NOMO-1 treated with DMSO at 0.1 percent for 48 hours (cell line): Measurements from ENCODE around the gene TXLNB.
A peak's percentile ranks its signal among the peaks of the same experiment; 100 is the strongest.
"Not testable (repeated sequence)": the region's sequence is repeated elsewhere in the genome, so short reads cannot be mapped to it uniquely, and the experiment has no call there.

Source experiments
- DNase-seq: peaks from one replicate; lab custom pipeline; 2025; ENCODE audit not compliant: unreplicated experiment; lab: John Stamatoyannopoulos, UW

TXLNB gene

DNA sequence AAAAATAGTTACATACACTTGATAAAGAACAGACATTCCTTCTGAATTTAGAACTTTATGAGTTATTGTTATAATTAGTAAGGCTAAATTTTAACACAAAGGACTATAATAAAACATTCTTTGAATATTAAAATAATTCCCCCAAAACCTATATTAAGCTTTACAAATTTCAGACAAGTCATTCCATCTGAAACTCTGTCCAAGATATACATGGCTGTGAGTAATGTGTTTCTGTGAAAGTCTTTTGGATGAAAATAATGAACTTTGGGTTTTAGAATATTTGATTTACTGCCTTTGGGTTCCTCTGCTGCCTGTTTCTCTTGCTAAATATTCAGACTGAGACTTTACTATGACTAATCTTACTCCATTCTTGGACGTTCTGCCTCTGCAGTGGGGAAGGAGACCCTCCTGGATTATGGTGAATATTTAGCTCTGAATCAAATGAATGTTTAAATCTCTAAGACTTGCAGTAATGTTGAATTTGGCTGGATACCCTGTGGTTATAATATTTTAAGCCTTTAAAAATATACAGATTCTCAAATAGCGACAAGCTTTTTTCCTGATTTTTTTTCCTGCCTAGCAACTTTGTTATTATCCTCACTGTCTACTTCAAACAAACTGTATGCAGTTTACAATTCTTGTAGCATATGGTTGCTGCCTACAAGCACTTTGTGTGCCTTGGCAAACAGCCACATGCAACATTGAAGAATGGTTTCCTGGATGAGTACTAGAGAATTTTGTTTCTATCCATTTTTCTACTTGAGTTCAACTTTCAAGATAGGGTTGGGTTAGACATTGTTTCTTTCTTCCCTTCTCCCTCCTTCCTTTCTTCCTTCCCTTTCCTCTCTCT is 51.4 kb downstream of the TXLNB start:
- peak; percentile 7 for DNase-seq

DNA sequence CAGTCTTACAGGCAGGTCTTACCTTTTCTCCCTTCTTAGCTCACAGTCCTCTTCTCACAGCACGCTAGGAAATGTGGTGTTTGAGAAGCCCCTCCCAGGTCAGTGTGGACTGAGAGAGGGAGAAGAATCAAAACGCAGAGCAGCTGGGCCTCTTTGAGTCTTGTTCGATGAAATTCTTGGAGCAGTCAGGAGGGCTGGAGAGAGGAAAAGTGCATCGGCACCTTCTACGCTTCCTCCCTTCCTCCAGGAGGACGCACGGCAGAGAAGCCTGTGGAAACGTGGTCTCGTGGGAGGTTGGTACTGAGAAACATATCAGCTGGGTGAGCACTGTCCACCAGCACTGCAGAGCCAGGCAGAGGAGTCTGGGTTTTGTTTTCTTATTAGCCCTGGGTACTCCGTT is 52.7 kb downstream of the TXLNB start:
- DNase-seq = no peak

DNA sequence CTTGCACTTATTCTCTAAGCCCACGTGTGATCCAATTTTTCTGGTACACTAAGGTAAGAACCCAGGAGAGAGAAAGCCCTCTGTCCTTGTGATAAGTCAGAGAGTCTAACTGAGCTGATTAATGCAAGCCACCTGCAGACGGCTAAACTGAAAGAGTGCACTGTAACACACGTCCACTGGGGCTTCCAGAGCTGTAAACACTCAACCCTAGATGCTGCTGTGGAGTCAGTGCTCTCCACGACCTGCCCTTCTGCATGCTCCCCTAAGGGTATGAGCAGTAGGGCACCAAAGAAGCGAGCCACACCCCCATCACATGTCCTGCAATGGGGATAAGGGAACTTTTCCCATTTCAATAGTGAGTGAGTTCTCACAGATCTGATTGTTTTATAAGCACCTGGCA is 55.7 kb downstream of the TXLNB start:
- no peak for DNase-seq

DNA sequence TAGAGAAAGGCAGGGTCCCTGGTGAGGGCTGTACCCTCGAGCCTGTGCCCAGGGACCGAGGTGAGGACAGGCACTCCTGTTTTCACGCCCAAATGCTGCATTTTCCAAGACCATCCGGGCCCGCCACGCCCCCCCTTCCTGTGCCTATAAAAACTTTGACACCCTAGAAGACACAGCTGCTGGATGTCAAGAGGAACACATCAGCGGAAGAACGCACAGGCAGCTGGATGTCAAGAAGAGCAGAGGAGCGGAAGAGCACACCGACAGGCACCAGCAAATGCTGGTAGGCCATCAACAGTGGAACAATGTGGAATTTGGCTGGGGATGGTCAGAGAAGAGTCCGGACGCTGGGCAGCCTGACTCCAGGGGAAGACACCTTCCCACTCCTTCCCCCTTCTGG is 56.1 kb downstream of the TXLNB start:
- no peak for DNase-seq

- not testable (repeated sequence) for DNase-seq
Measured at GRCh38 chr6:139234193-139234592, 57.6 kb downstream of the TXLNB start.

DNA sequence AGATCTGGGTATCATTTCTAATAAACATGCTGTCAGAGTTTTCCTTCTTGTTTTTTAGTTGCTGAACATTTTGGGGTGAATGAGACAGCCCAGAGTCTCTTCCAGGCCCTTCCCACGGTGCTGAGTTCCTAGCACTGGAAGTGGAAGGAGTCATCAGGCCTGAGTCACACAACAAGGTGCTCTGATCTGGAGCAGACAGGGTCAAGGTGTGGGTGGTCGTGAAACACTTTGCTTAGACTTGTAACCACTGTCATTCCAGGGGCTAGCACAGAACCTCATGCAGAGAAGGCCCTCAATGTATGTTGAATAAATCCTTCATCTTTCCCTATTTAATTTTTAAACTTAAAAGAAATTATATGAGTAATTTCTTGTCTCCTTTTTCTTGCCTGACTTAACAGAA is 60.6 kb downstream of the TXLNB start:
- no peak for DNase-seq

DNA sequence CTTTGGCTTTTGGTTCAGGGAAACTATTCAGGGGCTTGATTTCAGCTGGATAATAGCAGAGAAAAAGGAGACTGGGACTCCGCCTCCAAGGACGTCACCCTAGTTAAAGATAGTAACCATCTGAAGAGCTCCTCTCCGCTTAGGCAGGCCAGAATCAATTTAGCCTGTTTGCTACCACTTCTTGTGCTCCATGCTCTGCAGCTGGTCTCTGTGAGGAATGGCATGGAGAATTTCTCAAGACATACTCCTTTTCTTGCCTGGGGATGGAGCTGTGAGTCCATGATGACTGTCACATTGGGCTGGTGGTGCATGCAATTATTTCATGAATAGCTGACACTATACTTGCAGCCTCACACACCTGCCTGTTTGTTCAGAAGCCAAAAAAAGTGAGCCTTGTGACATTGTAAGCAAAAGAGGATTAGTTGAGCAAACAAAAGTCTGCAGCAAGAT is 61.4 kb downstream of the TXLNB start:
- DNase-seq = no peak

DNA sequence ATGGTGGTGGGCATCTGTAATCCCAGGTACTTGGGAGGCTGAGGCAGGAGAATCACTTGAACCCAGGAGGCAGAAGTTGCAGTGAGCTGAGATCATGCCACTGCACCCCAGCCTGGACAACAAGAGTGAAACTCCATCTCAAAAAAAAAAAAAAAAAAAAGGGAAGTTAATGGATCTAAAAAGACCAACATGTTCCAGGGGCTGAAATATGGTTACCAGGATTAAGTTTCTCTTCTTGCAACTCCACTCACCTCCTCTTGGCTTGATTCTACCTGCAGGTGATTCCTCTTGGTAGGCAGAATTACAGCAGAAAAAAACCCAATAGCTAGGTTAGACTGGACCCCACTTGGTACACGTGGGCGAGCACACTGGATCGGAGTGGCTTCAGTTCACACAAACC is 63.4 kb downstream of the TXLNB start:
- DNase-seq = peak; percentile 51

DNA sequence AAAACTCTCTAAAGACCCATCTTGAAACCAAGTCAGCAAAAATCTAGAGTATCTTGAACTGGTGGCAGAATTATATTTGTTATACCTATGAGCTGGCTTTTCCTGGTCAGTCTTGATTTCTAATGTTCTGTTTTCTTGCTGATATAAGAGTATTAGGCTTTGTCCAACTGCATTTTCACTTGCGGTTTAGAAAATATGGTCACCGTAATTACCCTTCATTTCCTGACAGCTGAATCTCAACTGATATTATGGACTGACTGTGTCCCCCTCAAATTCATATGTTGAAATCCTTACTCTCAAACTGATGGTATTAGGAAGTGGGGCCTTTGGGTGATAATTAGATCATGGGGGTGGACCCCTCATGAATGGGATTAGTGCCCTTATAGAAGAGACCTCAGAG is 72.1 kb downstream of the TXLNB start:
- peak; percentile 39 for DNase-seq

- peak; percentile 92 for DNase-seq
Measured at GRCh38 chr6:139219271-139219729, 72.5 kb downstream of the TXLNB start.

DNA sequence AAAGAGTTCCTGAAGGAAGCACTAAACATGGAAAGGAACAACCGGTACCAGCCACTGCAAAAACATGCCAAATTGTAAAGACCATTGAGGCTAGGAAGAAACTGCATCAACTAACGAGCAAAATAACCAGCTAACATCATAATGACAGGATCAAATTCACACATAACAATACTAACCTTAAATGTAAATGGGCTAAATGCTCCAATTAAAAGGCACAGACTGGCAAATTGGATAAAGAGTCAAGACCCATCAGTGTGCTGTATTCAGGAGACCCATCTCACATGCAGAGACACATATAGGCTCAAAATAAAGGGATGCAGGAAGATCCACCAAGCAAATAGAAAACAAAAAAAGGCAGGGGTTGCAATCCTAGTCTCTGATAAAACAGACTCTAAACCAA is 79.3 kb downstream of the TXLNB start:
- not testable (repeated sequence) for DNase-seq

DNA sequence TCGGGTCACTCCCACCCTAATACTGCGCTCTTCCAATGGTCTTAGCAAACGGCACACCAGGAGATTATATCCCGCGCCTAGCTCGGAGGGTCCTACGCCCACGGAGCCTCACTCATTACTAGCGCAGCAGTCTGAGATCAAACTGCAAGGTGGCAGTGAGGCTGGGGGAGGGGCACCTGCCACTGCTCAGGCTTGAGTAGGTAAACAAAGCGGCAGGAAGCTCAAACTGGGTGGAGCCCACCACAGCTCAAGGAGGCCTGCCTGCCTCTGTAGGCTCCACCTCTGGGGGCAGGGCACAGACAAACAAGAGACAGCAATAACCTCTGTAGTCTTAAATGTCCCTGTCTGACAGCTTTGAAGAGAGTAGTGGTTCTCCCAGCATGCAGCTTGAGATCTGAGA is 81.0 kb downstream of the TXLNB start:
- not testable (repeated sequence) for DNase-seq

DNA sequence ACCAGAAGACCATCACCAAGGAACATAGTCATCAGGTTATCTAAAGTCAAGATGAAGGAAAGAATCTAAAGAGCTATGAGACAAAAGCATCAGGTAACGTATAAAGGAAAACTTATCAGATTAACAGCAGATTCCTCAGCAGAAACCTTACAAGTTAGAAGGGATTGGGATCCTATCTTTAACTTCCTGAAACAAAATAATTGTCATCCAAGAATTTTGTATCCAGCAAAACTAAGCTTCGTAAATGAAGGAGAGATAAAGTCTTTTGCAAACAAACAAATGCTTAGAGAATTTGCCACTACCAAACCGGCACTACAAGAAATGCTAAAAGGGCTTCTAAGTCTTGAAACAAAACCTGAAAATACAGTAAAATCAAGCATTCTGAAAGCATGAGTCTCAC is 86.0 kb downstream of the TXLNB start:
- no peak for DNase-seq

DNA sequence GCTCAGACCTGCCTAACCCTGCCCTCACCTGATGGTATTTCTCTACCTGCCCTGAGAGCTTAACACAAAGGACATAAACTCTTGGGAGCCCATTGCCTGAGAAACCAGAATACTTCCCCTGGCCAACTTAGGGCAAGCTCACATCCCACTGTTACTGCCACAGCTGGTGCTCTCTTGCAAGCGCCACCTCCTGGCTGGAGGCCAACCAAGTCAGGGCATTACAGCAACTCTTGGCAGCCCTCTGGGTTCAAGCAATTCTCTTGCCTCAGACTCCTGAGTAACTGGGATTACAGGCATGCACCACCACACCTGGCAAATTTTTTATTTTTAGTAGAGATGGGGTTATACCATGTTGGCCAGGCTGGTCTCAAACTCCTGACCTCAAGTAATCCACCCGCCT is 86.8 kb downstream of the TXLNB start:
- DNase-seq = no peak

DNA sequence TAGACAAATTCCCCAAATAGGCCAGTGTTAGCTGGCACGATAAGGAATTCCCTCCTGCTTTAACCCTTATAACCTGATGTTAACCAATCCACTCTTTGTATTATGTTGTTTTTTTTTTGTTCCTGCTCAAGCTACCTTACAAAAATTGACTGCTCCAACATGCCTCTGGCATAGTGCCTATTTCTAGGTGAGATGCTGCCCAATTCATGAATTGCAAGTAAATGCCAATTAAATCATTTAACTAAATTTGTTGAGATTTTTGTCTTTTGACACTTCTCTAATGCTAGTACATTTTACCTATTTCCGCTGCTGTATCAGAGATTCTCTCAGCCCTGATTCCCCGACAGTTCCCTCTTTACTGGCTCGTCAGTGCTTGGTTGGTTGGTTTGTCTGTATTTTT is 90.4 kb downstream of the TXLNB start:
- DNase-seq = no peak

- no peak for DNase-seq
Measured at GRCh38 chr6:139198529-139199288, 93.1 kb downstream of the TXLNB start.

DNA sequence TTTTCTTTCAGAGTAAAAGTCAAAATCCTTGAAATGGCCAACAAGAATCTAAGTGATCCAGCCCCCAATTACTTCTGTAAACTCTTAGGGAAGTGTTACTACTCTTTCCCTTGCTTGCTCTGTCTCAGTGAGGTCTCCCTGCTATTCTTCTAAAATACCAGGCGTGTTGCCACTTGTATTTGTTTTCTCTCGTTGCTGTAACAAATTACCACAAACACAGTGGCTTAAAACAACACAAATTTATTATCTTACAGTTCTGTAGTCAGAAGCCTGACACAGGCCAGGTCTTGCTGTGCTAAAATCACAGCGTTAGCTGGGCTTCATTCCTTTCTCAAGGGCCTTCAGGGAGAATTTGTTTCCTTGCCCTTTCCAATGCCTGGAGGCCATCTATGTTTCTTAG is 97.1 kb downstream of the TXLNB start:
- DNase-seq = no peak
